ENCODE results near the gene NTM.

DNA sequence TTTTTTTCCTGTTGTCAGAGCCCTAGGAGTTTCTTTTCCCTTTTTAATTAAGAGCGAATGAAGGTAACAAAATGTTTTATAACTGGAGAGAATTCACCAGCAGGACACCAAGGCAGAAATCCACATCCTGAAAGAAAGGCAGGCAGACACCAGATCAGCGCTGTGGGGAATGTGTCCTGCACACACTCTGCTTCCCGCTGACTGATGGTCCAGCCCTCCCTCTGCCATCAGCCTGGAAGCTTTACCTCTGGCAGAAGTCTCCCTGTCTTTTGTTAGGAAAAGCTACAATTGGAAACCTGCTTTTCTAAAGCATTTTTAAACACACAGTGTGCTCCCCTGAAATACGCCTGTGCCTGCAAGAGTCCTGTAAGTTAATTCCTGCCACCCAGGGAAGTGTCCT is 638.5 kb downstream of the NTM start:
- TF ChIP-seq, protein P1, sequence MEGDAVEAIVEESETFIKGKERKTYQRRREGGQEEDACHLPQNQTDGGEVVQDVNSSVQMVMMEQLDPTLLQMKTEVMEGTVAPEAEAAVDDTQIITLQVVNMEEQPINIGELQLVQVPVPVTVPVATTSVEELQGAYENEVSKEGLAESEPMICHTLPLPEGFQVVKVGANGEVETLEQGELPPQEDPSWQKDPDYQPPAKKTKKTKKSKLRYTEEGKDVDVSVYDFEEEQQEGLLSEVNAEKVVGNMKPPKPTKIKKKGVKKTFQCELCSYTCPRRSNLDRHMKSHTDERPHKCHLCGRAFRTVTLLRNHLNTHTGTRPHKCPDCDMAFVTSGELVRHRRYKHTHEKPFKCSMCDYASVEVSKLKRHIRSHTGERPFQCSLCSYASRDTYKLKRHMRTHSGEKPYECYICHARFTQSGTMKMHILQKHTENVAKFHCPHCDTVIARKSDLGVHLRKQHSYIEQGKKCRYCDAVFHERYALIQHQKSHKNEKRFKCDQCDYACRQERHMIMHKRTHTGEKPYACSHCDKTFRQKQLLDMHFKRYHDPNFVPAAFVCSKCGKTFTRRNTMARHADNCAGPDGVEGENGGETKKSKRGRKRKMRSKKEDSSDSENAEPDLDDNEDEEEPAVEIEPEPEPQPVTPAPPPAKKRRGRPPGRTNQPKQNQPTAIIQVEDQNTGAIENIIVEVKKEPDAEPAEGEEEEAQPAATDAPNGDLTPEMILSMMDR (tag by site-specific recombination; IDR thresholded peaks at IDR 0.05) = no peak
- TF ChIP-seq YY1 (tag by site-specific recombination; IDR thresholded peaks at IDR 0.05) = no peak
- no peak for TF ChIP-seq SP2 (tag by site-specific recombination; IDR thresholded peaks at IDR 0.05)
- TF ChIP-seq ZNF549 (tag by site-specific recombination; IDR thresholded peaks at IDR 0.05) = no peak
- no peak for TF ChIP-seq ZNF274 (IDR thresholded peaks at IDR 0.05; ENCODE audit: low read length)
- TF ChIP-seq ZNF274 (tag by site-specific recombination; IDR thresholded peaks at IDR 0.05; ENCODE audit: borderline replicate concordance) = no peak
- TF ChIP-seq ZNF664 (tag by site-specific recombination; IDR thresholded peaks at IDR 0.05) = no peak
- no peak for TF ChIP-seq ZNF610 (tag by site-specific recombination; IDR thresholded peaks at IDR 0.05; ENCODE audit: borderline replicate concordance)
- TF ChIP-seq ZBTB20 (tag by site-specific recombination; IDR thresholded peaks at IDR 0.05) = no peak
- TF ChIP-seq ZNF626 (tag by site-specific recombination; IDR thresholded peaks at IDR 0.05) = no peak

Data from HEK293 (cell line).